ENCODE results near the gene POLN.

- TF ChIP-seq CTCF (conservative IDR thresholded peaks at IDR 0.05; ENCODE audit: low read depth in 2 of 2): no peak
- TF ChIP-seq REST (IDR thresholded peaks at IDR 0.05; ENCODE audit: unreplicated experiment): no peak
- TF ChIP-seq ETS1 (IDR thresholded peaks at IDR 0.05): no peak
- TF ChIP-seq POLR2AphosphoS5 (IDR thresholded peaks at IDR 0.05; ENCODE audit: low read depth): no peak
- TF ChIP-seq EZH2 (IDR thresholded peaks at IDR 0.05; ENCODE audit: low read depth, unreplicated experiment): no peak
- TF ChIP-seq, protein P1, sequence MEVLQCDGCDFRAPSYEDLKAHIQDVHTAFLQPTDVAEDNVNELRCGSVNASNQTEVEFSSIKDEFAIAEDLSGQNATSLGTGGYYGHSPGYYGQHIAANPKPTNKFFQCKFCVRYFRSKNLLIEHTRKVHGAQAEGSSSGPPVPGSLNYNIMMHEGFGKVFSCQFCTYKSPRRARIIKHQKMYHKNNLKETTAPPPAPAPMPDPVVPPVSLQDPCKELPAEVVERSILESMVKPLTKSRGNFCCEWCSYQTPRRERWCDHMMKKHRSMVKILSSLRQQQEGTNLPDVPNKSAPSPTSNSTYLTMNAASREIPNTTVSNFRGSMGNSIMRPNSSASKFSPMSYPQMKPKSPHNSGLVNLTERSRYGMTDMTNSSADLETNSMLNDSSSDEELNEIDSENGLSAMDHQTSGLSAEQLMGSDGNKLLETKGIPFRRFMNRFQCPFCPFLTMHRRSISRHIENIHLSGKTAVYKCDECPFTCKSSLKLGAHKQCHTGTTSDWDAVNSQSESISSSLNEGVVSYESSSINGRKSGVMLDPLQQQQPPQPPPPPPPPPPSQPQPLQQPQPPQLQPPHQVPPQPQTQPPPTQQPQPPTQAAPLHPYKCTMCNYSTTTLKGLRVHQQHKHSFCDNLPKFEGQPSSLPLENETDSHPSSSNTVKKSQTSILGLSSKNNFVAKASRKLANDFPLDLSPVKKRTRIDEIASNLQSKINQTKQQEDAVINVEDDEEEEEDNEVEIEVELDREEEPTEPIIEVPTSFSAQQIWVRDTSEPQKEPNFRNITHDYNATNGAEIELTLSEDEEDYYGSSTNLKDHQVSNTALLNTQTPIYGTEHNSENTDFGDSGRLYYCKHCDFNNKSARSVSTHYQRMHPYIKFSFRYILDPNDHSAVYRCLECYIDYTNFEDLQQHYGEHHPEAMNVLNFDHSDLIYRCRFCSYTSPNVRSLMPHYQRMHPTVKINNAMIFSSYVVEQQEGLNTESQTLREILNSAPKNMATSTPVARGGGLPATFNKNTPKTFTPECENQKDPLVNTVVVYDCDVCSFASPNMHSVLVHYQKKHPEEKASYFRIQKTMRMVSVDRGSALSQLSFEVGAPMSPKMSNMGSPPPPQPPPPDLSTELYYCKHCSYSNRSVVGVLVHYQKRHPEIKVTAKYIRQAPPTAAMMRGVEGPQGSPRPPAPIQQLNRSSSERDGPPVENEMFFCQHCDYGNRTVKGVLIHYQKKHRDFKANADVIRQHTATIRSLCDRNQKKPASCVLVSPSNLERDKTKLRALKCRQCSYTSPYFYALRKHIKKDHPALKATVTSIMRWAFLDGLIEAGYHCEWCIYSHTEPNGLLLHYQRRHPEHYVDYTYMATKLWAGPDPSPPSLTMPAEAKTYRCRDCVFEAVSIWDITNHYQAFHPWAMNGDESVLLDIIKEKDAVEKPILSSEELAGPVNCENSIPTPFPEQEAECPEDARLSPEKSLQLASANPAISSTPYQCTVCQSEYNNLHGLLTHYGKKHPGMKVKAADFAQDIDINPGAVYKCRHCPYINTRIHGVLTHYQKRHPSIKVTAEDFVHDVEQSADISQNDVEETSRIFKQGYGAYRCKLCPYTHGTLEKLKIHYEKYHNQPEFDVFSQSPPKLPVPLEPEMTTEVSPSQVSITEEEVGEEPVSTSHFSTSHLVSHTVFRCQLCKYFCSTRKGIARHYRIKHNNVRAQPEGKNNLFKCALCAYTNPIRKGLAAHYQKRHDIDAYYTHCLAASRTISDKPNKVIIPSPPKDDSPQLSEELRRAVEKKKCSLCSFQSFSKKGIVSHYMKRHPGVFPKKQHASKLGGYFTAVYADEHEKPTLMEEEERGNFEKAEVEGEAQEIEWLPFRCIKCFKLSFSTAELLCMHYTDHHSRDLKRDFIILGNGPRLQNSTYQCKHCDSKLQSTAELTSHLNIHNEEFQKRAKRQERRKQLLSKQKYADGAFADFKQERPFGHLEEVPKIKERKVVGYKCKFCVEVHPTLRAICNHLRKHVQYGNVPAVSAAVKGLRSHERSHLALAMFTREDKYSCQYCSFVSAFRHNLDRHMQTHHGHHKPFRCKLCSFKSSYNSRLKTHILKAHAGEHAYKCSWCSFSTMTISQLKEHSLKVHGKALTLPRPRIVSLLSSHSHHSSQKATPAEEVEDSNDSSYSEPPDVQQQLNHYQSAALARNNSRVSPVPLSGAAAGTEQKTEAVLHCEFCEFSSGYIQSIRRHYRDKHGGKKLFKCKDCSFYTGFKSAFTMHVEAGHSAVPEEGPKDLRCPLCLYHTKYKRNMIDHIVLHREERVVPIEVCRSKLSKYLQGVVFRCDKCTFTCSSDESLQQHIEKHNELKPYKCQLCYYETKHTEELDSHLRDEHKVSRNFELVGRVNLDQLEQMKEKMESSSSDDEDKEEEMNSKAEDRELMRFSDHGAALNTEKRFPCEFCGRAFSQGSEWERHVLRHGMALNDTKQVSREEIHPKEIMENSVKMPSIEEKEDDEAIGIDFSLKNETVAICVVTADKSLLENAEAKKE (CRISPR knock-in tag; IDR thresholded peaks at IDR 0.05): no peak
- no peak for TF ChIP-seq JUNB (IDR thresholded peaks at IDR 0.05; ENCODE audit: unreplicated experiment)
- no peak for TF ChIP-seq STAT1 (IDR thresholded peaks at IDR 0.05; ENCODE audit: unreplicated experiment)
- no peak for TF ChIP-seq CREB1 (CRISPR knock-in tag; IDR thresholded peaks at IDR 0.05; ENCODE audit: low read depth)
- no peak for TF ChIP-seq EZH2phosphoT487 (IDR thresholded peaks at IDR 0.05; ENCODE audit: unreplicated experiment)
- TF ChIP-seq ZNF114 (CRISPR knock-in tag; IDR thresholded peaks at IDR 0.05): no peak
These were observed 161.3 kb downstream of the POLN start for GRCh38 chr4:2080429-2081300.
